Adrenal gland (tissue), 5 donors: ENCODE results near the gene CAMK1D.

ENCODE experiments used
- POLR2A ChIP-seq, 2 donors: fragments of 450-650 bp; IDR thresholded peaks; one replicate each; pipeline ENCODE4 v1.6.1; 2017; ENCODE audit warnings: antibody characterized with exemption in 2 of 2, mild to moderate bottlenecking in 2 of 2, moderate library complexity in 1 of 2
- TF ChIP-seq, protein P1 (sequence below), 6 experiments: fragments of 450-650 bp in 4 of 6; fragments of 200-600 bp in 2 of 6; sonication (generic) in 1 of 6; IDR thresholded peaks; 1 replicate in 5 of 6; 2 replicates in 1 of 6; pipeline versions ENCODE4 v1.5.1 to v1.8.0; 2016 to 2021; ENCODE audit warnings: antibody characterized with exemption in 6 of 6, mild to moderate bottlenecking in 2 of 6, moderate library complexity in 1 of 6
- donor health status: DM: no; HTN: no; CAD: no.

DNA sequence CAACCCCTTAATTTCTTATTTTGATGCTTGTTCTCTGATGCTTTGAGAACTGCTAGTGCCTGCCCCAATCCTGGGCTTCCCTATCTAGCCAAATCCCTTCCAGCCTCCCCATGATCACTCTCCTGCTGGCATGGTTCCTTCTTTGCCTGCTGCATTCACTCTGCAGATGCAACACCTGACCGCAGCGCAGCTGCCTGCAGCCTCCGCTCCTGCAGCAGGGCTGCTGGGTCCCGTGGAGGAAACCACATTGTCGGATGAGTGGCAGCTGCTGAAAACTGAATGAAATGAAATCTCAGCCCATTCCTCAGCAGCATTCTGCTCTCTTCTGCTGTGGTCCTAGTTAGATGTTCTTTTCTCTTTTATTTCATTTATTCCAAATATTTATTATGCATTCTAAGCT, 331.9 kb downstream of the CAMK1D start:
- TF ChIP-seq, protein P1, sequence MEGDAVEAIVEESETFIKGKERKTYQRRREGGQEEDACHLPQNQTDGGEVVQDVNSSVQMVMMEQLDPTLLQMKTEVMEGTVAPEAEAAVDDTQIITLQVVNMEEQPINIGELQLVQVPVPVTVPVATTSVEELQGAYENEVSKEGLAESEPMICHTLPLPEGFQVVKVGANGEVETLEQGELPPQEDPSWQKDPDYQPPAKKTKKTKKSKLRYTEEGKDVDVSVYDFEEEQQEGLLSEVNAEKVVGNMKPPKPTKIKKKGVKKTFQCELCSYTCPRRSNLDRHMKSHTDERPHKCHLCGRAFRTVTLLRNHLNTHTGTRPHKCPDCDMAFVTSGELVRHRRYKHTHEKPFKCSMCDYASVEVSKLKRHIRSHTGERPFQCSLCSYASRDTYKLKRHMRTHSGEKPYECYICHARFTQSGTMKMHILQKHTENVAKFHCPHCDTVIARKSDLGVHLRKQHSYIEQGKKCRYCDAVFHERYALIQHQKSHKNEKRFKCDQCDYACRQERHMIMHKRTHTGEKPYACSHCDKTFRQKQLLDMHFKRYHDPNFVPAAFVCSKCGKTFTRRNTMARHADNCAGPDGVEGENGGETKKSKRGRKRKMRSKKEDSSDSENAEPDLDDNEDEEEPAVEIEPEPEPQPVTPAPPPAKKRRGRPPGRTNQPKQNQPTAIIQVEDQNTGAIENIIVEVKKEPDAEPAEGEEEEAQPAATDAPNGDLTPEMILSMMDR (IDR thresholded peaks at IDR 0.05): no peak
- TF ChIP-seq POLR2A (IDR thresholded peaks at IDR 0.05): no peak
